ENCODE results near the gene ILDR1.

DNA sequence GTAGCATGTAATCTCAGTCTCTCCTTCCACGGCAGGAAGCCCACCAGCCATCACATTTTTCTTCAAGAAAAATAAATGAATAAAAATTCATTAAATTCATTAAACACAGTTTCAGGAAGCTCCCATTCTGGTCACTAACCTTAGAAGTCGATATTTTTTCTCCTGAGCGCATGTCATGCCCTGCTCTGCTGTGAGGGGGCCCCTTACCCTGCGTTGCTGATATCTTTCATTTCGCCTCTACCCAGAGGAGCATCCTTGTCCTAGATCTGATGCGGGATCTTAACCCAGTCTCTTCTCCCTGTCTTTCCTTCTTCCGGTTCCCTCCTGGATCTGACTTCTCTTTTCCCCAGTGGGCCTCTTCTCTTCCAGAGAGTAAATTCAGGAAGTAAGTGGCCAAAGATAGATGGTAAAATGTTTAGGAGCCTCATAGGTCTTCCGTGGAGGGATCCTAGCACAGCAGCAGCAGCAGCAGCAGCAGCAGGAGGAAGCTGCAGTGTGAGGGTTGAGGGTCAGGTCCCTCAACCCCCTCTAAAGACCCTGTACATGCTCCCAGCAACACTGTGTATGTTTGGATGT, 1.4 kb upstream of the ILDR1 start:
- TF ChIP-seq, protein P1, sequence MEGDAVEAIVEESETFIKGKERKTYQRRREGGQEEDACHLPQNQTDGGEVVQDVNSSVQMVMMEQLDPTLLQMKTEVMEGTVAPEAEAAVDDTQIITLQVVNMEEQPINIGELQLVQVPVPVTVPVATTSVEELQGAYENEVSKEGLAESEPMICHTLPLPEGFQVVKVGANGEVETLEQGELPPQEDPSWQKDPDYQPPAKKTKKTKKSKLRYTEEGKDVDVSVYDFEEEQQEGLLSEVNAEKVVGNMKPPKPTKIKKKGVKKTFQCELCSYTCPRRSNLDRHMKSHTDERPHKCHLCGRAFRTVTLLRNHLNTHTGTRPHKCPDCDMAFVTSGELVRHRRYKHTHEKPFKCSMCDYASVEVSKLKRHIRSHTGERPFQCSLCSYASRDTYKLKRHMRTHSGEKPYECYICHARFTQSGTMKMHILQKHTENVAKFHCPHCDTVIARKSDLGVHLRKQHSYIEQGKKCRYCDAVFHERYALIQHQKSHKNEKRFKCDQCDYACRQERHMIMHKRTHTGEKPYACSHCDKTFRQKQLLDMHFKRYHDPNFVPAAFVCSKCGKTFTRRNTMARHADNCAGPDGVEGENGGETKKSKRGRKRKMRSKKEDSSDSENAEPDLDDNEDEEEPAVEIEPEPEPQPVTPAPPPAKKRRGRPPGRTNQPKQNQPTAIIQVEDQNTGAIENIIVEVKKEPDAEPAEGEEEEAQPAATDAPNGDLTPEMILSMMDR (IDR thresholded peaks at IDR 0.05; ENCODE audit: insufficient read depth, low read length, poor library complexity, severe bottlenecking) = peak; percentile 20
- no peak for TF ChIP-seq EZH2phosphoT487 (conservative IDR thresholded peaks at IDR 0.05; ENCODE audit: low read length)
